ENCODE results near the gene LSM3. TPM values are rescaled to one million over a fixed set of nuclear protein-coding genes. Genes with fewer than 3 reads are reported as not detected.
A peak's percentile ranks its signal among the peaks of the same experiment; 100 is the strongest.

The LSM3 gene
- polyA plus RNA-seq, 12 donors, result 6.3 to 15.7 (median 12.3) TPM; not detected in 1

GRCh38 chr3:14188041-14188754 lies 9.6 kb downstream of the LSM3 start:
- DNase-seq, result no peak

- no peak for DNase-seq
These were observed 16.2 kb downstream of the LSM3 start for GRCh38 chr3:14194865-14195264.

GRCh38 chr3:14199641-14200040 lies 21.0 kb downstream of the LSM3 start:
- DNase-seq, result no peak

GRCh38 chr3:14200276-14200675 lies 21.7 kb downstream of the LSM3 start:
- no peak for DNase-seq

- no peak for DNase-seq
These were observed 22.2 kb downstream of the LSM3 start for GRCh38 chr3:14200841-14201240.

GRCh38 chr3:14201940-14202684 lies 23.5 kb downstream of the LSM3 start:
- DNase-seq, result no peak

- DNase-seq, result no peak
These were observed 24.4 kb downstream of the LSM3 start for GRCh38 chr3:14202874-14203520.

GRCh38 chr3:14203521-14204079 lies 25.0 kb downstream of the LSM3 start:
- DNase-seq, result peak; percentile 79

GRCh38 chr3:14204515-14205284 lies 26.1 kb downstream of the LSM3 start:
- no peak for DNase-seq

GRCh38 chr3:14206548-14207177 lies 28.0 kb downstream of the LSM3 start:
- DNase-seq, result no peak

GRCh38 chr3:14208168-14208567 lies 29.6 kb downstream of the LSM3 start:
- no peak for DNase-seq

- no peak for DNase-seq
These were observed 30.4 kb downstream of the LSM3 start for GRCh38 chr3:14208977-14209394.

- no peak for DNase-seq
These were observed 31.1 kb downstream of the LSM3 start for GRCh38 chr3:14209581-14210289.

- no peak for DNase-seq
These were observed 31.7 kb downstream of the LSM3 start for GRCh38 chr3:14210290-14210688.

GRCh38 chr3:14210843-14211594 lies 32.4 kb downstream of the LSM3 start:
- DNase-seq, result no peak

GRCh38 chr3:14211621-14212020 lies 33.0 kb downstream of the LSM3 start:
- no peak for DNase-seq

GRCh38 chr3:14212032-14212431 lies 33.4 kb downstream of the LSM3 start:
- no peak for DNase-seq

- no peak for DNase-seq
These were observed 34.6 kb downstream of the LSM3 start for GRCh38 chr3:14213066-14213774.

GRCh38 chr3:14214764-14215163 lies 36.1 kb downstream of the LSM3 start:
- no peak for DNase-seq
